ENCODE data around the gene NRIP3. TPM values are rescaled to one million over a fixed set of nuclear protein-coding genes. Genes with fewer than 3 reads are reported as not detected.

NRIP3 gene
- total RNA-seq, 1 donor from 2014 or later = 7.7 TPM

GRCh38 chr11:8971196-8971923 lies 32.4 kb downstream of the NRIP3 start:
- H3K27me3 ChIP-seq = no peaks in the 10 kb centered on the region
- no peak overlapping the region for H3K4me3 ChIP-seq
- no peaks in the 10 kb centered on the region for H3K36me3 ChIP-seq
- TF ChIP-seq CTCF (IDR thresholded peaks at IDR 0.05) = no peak
- no peak overlapping the region for H3K27ac ChIP-seq
- intact Hi-C loops (cut with DNase I) = no loop called here
- H3K9me3 ChIP-seq = no peaks in the 10 kb centered on the region
- H3K4me1 ChIP-seq = no peaks in the 10 kb centered on the region
- DNase-seq (ENCODE audit: low spot score in 2 of 2) = no peak

GRCh38 chr11:8967184-8967583 lies 36.6 kb downstream of the NRIP3 start:
- no peak for DNase-seq (ENCODE audit: low spot score in 2 of 2)
- no peak for TF ChIP-seq CTCF (IDR thresholded peaks at IDR 0.05)
- H3K27ac ChIP-seq = no peak overlapping the region
- no peaks in the 10 kb centered on the region for H3K36me3 ChIP-seq
- no peaks in the 10 kb centered on the region for H3K27me3 ChIP-seq
- H3K9me3 ChIP-seq = no peaks in the 10 kb centered on the region
- H3K4me3 ChIP-seq = no peak overlapping the region
- intact Hi-C loops (cut with DNase I) = no loop called here
- peaks cover 0 to 12% of the 10 kb centered on the region in 2 donors for H3K4me1 ChIP-seq

GRCh38 chr11:8964324-8965320 lies 39.2 kb downstream of the NRIP3 start, which contains the start of gene TMEM9B:
Gene TMEM9B (minus strand): TSS chr11:8964442. CDS start chr11:8964313, 129 bp downstream.
- Histone ChIP-seq H3K4me1 (peaks cover 0 to 12% of the 10 kb centered on the region in 2 donors), H3K27me3 (no peaks in the 10 kb centered on the region), H3K4me3 (peak within 1 kb of the TSS; percentile 83 to 88), H3K9me3 (no peaks in the 10 kb centered on the region), H3K36me3 (no peaks in the 10 kb centered on the region), H3K27ac (peak within 1 kb of the TSS; percentile 95 to 97)
- intact Hi-C loops (cut with DNase I) = loop anchor here (1.0 to 5.0 kb wide), 5 partner anchors 38 to 282 kb away; partner anchors contain the start of genes AKIP1, RPL27A and TRIM66
- peak; percentile 61 to 95 for DNase-seq (ENCODE audit: low spot score in 2 of 2)
- TF ChIP-seq CTCF (IDR thresholded peaks at IDR 0.05) = no peak

- peak; percentile 33 to 89 for DNase-seq (ENCODE audit: low spot score in 2 of 2)
- no peaks in the 10 kb centered on the region for H3K36me3 ChIP-seq
- intact Hi-C loops (cut with DNase I) = loop anchor here (1.0 to 5.0 kb wide), 5 partner anchors 39 to 281 kb away; partner anchors contain the start of genes AKIP1, RPL27A and TRIM66
- H3K4me3 ChIP-seq = peak overlapping the region; percentile 83 to 88
- H3K9me3 ChIP-seq = no peaks in the 10 kb centered on the region
- H3K27me3 ChIP-seq = no peaks in the 10 kb centered on the region
- peak overlapping the region; percentile 95 to 97 for H3K27ac ChIP-seq
- no peak for TF ChIP-seq CTCF (IDR thresholded peaks at IDR 0.05)
- peaks cover 6 to 19% of the 10 kb centered on the region in 2 donors for H3K4me1 ChIP-seq
These were observed 40.1 kb downstream of the NRIP3 start for GRCh38 chr11:8963569-8964323.

- Histone ChIP-seq H3K4me1 (peaks cover 6 to 21% of the 10 kb centered on the region in 2 donors), H3K36me3 (no peaks in the 10 kb centered on the region), H3K4me3 (peak overlapping the region in 1 of 2 donors; percentile 88), H3K27ac (peak overlapping the region; percentile 95 to 97), H3K27me3 (no peaks in the 10 kb centered on the region), H3K9me3 (no peaks in the 10 kb centered on the region)
- no peak for DNase-seq (ENCODE audit: low spot score in 2 of 2)
- intact Hi-C loops (cut with DNase I) = loop anchor here (5.0 kb wide), 3 partner anchors 91 to 281 kb away; partner anchors contain the start of genes RPL27A and TRIM66
- TF ChIP-seq CTCF (IDR thresholded peaks at IDR 0.05) = no peak
These were observed 41.0 kb downstream of the NRIP3 start for GRCh38 chr11:8962841-8963240.

All from ascending aorta (tissue), 2 donors.